H7 (cell line): ENCODE data around the gene CLN3. TPM values are rescaled to one million over a fixed set of nuclear protein-coding genes. Genes with fewer than 3 reads are reported as not detected.
"Not testable (repeated sequence)": the region's sequence is repeated elsewhere in the genome, so short reads cannot be mapped to it uniquely, and the experiment has no call there.

ENCODE experiments used
- DNase-seq: peaks from one replicate; pipeline ENCODE4 v3.0.0; 2012
- H3K27me3 ChIP-seq: 2 replicates; pipeline ENCODE4 v1.6.0; 2011; ENCODE audit warnings: mild to moderate bottlenecking, low read length; ENCODE audit not compliant: control insufficient read depth, insufficient read depth
- H3K36me3 ChIP-seq: replicated peaks from 2 replicates; pipeline ENCODE4 v1.5.1; 2011; ENCODE audit warnings: low read length; ENCODE audit not compliant: control insufficient read depth, insufficient read depth
- H3K4me3 ChIP-seq: 2 replicates; pipeline ENCODE4 v1.5.1; 2011; ENCODE audit warnings: low read depth, mild to moderate bottlenecking, control low read depth, low read length, moderate library complexity; ENCODE audit not compliant: insufficient read depth
- total RNA-seq: library from RNA; depleted of rRNA; stranded (reverse); fragments of >200 nt; shearing (Covaris generic); gene quantifications from 2 replicates; pipeline ENCODE4 v1.2.3, GENCODE V29; 2014; rRNA removed

CLN3 gene
- 11.8 and 23.0 TPM in 2 replicates for total RNA-seq

- Histone ChIP-seq H3K4me3 (peak within 1 kb of the TSS; percentile 89), H3K36me3 (peaks cover 1% of the 10 kb centered on the region), H3K27me3 (no peaks in the 10 kb centered on the region; the same call in none of the 2 replicates)
- DNase-seq, result peak; percentile 95
Measured at GRCh38 chr16:28491970-28492474, at the start of gene CLN3. TSS of gene CLN3 (minus strand) at chr16:28492074. CDS start at chr16:28491759, 315 bp downstream.

GRCh38 chr16:28540346-28540745 is 48.5 kb upstream of the CLN3 start:
- H3K36me3 ChIP-seq, result no peaks in the 10 kb centered on the region

GRCh38 chr16:28538733-28539596 is 47.1 kb upstream of the CLN3 start, which contains the start of gene NUPR1:
TSS of gene NUPR1 (minus strand) at chr16:28538974. CDS start at chr16:28538907, 67 bp downstream.
- DNase-seq, result peak; percentile 52
- H3K4me3 ChIP-seq, result no peak within 1 kb of the TSS
- H3K27me3 ChIP-seq, result no peaks in the 10 kb centered on the region
- no peaks in the 10 kb centered on the region for H3K36me3 ChIP-seq

More at GRCh38 chr16:28540346-28540745, 48.5 kb upstream of the CLN3 start:
- no peak overlapping the region for H3K4me3 ChIP-seq
- H3K27me3 ChIP-seq, result no peaks in the 10 kb centered on the region
- DNase-seq, result no peak

- DNase-seq, result no peak
- Histone ChIP-seq H3K36me3 (no peaks in the 10 kb centered on the region), H3K27me3 (no peaks in the 10 kb centered on the region), H3K4me3 (no peak overlapping the region)
Measured at GRCh38 chr16:28537964-28538732, 46.3 kb upstream of the CLN3 start.

- Histone ChIP-seq H3K27me3 (no peaks in the 10 kb centered on the region), H3K4me3 (no peak overlapping the region), H3K36me3 (no peaks in the 10 kb centered on the region)
- DNase-seq, result no peak
Measured at GRCh38 chr16:28537076-28537475, 45.2 kb upstream of the CLN3 start.

- no peaks in the 10 kb centered on the region for H3K27me3 ChIP-seq
- DNase-seq, result no peak
- H3K4me3 ChIP-seq, result no peak overlapping the region
- H3K36me3 ChIP-seq, result no peaks in the 10 kb centered on the region
Measured at GRCh38 chr16:28534542-28535373, 42.9 kb upstream of the CLN3 start.

- no peak overlapping the region for H3K4me3 ChIP-seq
- no peak for DNase-seq
- no peaks in the 10 kb centered on the region for H3K27me3 ChIP-seq
- H3K36me3 ChIP-seq, result no peaks in the 10 kb centered on the region
Measured at GRCh38 chr16:28532940-28533647, 41.2 kb upstream of the CLN3 start.

- DNase-seq, result peak; percentile 77
- Histone ChIP-seq H3K36me3 (no peaks in the 10 kb centered on the region), H3K27me3 (no peaks in the 10 kb centered on the region), H3K4me3 (no peak overlapping the region)
Measured at GRCh38 chr16:28531777-28532744, 40.2 kb upstream of the CLN3 start.

GRCh38 chr16:28529124-28529523 is 37.2 kb upstream of the CLN3 start:
- Histone ChIP-seq H3K36me3 (no peaks in the 10 kb centered on the region), H3K4me3 (no peak overlapping the region), H3K27me3 (no peaks in the 10 kb centered on the region)
- DNase-seq, result no peak

- Histone ChIP-seq H3K36me3 (no peaks in the 10 kb centered on the region), H3K27me3 (no peaks in the 10 kb centered on the region), H3K4me3 (no peak overlapping the region)
- DNase-seq, result no peak
Measured at GRCh38 chr16:28528463-28528867, 36.6 kb upstream of the CLN3 start.

- Histone ChIP-seq H3K4me3 (no peak overlapping the region), H3K27me3 (no peaks in the 10 kb centered on the region), H3K36me3 (no peaks in the 10 kb centered on the region)
- no peak for DNase-seq
Measured at GRCh38 chr16:28527985-28528384, 36.1 kb upstream of the CLN3 start.

- not testable (repeated sequence) for H3K27me3 ChIP-seq, DNase-seq, H3K36me3 ChIP-seq
Measured at GRCh38 chr16:28527100-28527785, 35.4 kb upstream of the CLN3 start.

More at GRCh38 chr16:28527100-28527785, 35.4 kb upstream of the CLN3 start:
- not testable (repeated sequence) for H3K4me3 ChIP-seq
